ENCODE results near the gene TIMM44.

The TIMM44 gene

DNA sequence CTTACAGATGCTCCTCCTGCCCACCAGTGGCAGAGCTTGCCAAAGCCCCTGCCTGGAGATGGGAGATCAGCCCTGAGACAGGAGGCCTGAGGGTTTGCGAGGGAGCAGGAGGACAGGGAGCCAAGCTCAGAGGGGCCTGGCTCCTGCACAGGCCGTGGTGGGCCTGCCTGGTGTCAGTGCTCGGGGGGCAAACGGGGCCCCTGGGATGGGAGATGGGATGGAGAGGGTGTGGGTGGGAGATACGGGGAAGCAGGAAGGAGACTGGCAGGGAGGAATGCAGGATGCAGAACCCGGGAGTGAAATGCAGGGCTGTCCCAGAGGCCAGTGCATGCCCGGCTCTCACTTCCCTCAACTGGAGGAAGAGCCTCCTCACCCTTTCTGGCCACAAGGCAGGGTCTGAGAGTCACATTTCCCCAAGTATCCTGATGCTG lies 42.0 kb upstream of the TIMM44 start:
- no peak for TF ChIP-seq CTCF (IDR thresholded peaks at IDR 0.05; ENCODE audit: borderline replicate concordance, control extremely low read depth, extremely low read depth, insufficient read depth, missing control alignments)
- no peak for DNase-seq (ENCODE audit: low spot score)
- in situ Hi-C loops (cut with MboI; ENCODE audit: low sequenced_read_pairs, unreplicated experiment), result no loop called here

DNA sequence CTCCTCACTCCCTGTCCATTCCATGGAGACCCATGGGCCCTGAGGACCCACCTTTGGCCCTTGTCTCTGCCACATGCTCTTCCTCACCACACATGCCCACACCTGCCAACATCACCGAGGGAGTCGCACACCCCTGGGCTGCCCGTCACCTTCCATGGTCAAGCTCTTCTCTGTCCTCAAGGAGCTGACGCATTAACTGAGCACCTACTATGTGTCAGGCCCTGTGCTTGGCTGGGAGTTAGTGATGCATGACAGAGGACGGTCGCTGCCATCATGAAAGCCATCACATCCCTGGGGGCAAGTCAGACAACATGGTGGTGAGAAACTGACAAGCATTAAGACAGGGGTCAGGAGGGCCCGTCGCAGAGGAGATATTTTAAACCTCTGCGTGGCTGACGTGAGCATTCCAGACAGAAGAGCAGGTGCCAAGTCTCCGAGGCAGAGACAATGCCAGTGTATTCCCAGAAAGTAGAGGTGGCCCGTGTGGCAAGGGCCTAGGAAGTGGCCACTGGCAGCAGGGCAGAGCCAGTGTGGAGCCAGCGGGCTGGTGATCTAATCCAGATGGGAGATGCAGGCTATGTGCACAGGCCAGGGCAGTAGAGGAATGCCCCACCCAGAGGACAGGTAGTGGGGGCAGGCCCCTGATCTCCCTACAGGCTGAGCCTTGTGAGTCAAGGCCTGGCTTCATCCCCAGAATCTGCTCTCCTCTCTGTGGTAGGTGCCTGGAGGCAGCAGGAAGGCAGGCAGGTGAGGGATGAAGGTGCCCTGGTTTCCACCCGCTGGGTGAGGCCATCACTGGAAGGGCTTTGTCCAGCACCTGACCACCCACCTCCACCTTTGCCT lies 40.8 kb upstream of the TIMM44 start:
- TF ChIP-seq CTCF (IDR thresholded peaks at IDR 0.05; ENCODE audit: borderline replicate concordance, control extremely low read depth, extremely low read depth, insufficient read depth, missing control alignments), result no peak
- no peak for DNase-seq (ENCODE audit: low spot score)
- in situ Hi-C loops (cut with MboI; ENCODE audit: low sequenced_read_pairs, unreplicated experiment), result no loop called here

- no peak for DNase-seq (ENCODE audit: low spot score)
Measured at GRCh38 chr19:7983286-7983950, 40.0 kb upstream of the TIMM44 start.

GRCh38 chr19:7982651-7983099 lies 39.2 kb upstream of the TIMM44 start:
- no peak for TF ChIP-seq CTCF (IDR thresholded peaks at IDR 0.05; ENCODE audit: borderline replicate concordance, control extremely low read depth, extremely low read depth, insufficient read depth, missing control alignments)
- in situ Hi-C loops (cut with MboI; ENCODE audit: low sequenced_read_pairs, unreplicated experiment), result no loop called here
- no peak for DNase-seq (ENCODE audit: low spot score)

More at GRCh38 chr19:7983286-7983950, 40.0 kb upstream of the TIMM44 start:
- in situ Hi-C loops (cut with MboI; ENCODE audit: low sequenced_read_pairs, unreplicated experiment), result no loop called here
- TF ChIP-seq CTCF (IDR thresholded peaks at IDR 0.05; ENCODE audit: borderline replicate concordance, control extremely low read depth, extremely low read depth, insufficient read depth, missing control alignments), result no peak

GRCh38 chr19:7982103-7982502 lies 38.6 kb upstream of the TIMM44 start:
- TF ChIP-seq CTCF (IDR thresholded peaks at IDR 0.05; ENCODE audit: borderline replicate concordance, control extremely low read depth, extremely low read depth, insufficient read depth, missing control alignments), result no peak
- no peak for DNase-seq (ENCODE audit: low spot score)
- in situ Hi-C loops (cut with MboI; ENCODE audit: low sequenced_read_pairs, unreplicated experiment), result no loop called here

DNA sequence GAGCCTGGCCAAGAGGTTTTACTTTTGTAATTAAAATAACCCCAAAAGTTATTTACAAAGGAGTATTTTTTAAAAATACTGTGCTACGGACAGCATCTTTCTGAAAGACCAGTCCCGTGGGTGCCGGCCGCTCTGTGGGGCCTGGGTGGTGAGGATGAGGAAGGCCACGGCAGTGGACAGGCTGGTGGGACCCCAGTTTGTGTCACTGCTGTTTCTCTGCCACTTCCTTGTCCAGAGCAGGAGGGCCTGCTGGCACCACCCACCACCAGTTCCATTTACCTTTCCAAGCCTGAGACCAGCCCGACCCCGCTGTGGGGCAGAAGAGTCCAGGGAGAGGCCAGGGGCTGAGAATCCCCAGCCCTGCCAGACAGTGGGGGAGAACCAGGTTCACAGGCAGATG lies 38.2 kb upstream of the TIMM44 start:
- no peak for TF ChIP-seq CTCF (IDR thresholded peaks at IDR 0.05; ENCODE audit: borderline replicate concordance, control extremely low read depth, extremely low read depth, insufficient read depth, missing control alignments)
- no peak for DNase-seq (ENCODE audit: low spot score)
- in situ Hi-C loops (cut with MboI; ENCODE audit: low sequenced_read_pairs, unreplicated experiment), result no loop called here
